Parathyroid adenoma (tissue), 2 donors: Measurements from ENCODE around the gene RFT1.

Experiments
- H2AFZ ChIP-seq: fragments of 300-600 bp; sonication (generic); one replicate; pipeline ENCODE4 v1.7.0; 2017; ENCODE audit warnings: antibody characterized with exemption, mild to moderate bottlenecking
- H3K27ac ChIP-seq: fragments of 300-600 bp; sonication (generic); one replicate; pipeline ENCODE4 v1.7.0; 2017
- H3K27me3 ChIP-seq: fragments of 300-600 bp; sonication (generic); one replicate; pipeline ENCODE4 v1.7.0; 2017; ENCODE audit warnings: low read length; ENCODE audit not compliant: control insufficient read depth, insufficient read depth
- H3K36me3 ChIP-seq: fragments of 300-600 bp; sonication (generic); one replicate; pipeline ENCODE4 v1.7.0; 2017; ENCODE audit warnings: low read length; ENCODE audit not compliant: control insufficient read depth, insufficient read depth
- H3K4me1 ChIP-seq: fragments of 300-600 bp; sonication (generic); one replicate; pipeline ENCODE4 v1.7.0; 2017; ENCODE audit warnings: control low read depth
- H3K4me2 ChIP-seq: fragments of 300-600 bp; sonication (generic); one replicate; pipeline ENCODE4 v1.7.0; 2017; ENCODE audit warnings: low read length
- H3K4me3 ChIP-seq: fragments of 300-600 bp; sonication (generic); one replicate; pipeline ENCODE4 v1.7.0; 2017; ENCODE audit warnings: low read depth, low read length
- H3K79me2 ChIP-seq: fragments of 300-600 bp; sonication (generic); one replicate; pipeline ENCODE4 v1.7.0; 2017; ENCODE audit warnings: control low read depth
- H3K9ac ChIP-seq: fragments of 300-600 bp; sonication (generic); one replicate; pipeline ENCODE4 v1.7.0; 2017; ENCODE audit warnings: mild to moderate bottlenecking
- H3K9me3 ChIP-seq: fragments of 300-600 bp; sonication (generic); one replicate; pipeline ENCODE4 v1.7.0; 2017; ENCODE audit warnings: low read length; ENCODE audit not compliant: control insufficient read depth
- TF ChIP-seq, protein P1 (sequence below): fragments of 300-600 bp; sonication (generic); IDR thresholded peaks from one replicate; pipeline ENCODE4 v1.7.0; 2017; ENCODE audit warnings: antibody characterized with exemption, mild to moderate bottlenecking
- donor health status: primary hyperparathyroidism.

Gene RFT1

GRCh38 chr3:53170325-53171063 lies 40.3 kb upstream of the RFT1 start:
- Histone ChIP-seq H3K79me2 (peaks cover 9% of the 10 kb centered on the region), H3K36me3 (no peaks in the 10 kb centered on the region), H3K4me1 (peaks cover 14% of the 10 kb centered on the region), H3K4me2 (no peak overlapping the region), H3K9ac (no peak overlapping the region), H3K4me3 (no peak overlapping the region), H3K27me3 (no peaks in the 10 kb centered on the region), H3K9me3 (no peaks in the 10 kb centered on the region), H3K27ac (no peak overlapping the region), H2AFZ (no peak overlapping the region)
- TF ChIP-seq, protein P1, sequence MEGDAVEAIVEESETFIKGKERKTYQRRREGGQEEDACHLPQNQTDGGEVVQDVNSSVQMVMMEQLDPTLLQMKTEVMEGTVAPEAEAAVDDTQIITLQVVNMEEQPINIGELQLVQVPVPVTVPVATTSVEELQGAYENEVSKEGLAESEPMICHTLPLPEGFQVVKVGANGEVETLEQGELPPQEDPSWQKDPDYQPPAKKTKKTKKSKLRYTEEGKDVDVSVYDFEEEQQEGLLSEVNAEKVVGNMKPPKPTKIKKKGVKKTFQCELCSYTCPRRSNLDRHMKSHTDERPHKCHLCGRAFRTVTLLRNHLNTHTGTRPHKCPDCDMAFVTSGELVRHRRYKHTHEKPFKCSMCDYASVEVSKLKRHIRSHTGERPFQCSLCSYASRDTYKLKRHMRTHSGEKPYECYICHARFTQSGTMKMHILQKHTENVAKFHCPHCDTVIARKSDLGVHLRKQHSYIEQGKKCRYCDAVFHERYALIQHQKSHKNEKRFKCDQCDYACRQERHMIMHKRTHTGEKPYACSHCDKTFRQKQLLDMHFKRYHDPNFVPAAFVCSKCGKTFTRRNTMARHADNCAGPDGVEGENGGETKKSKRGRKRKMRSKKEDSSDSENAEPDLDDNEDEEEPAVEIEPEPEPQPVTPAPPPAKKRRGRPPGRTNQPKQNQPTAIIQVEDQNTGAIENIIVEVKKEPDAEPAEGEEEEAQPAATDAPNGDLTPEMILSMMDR = no peak

- Histone ChIP-seq H3K4me1 (peaks cover 14% of the 10 kb centered on the region), H3K27me3 (no peaks in the 10 kb centered on the region), H3K27ac (no peak overlapping the region)
These were observed 39.6 kb upstream of the RFT1 start for GRCh38 chr3:53169832-53170324.

GRCh38 chr3:53169045-53169831 lies 39.0 kb upstream of the RFT1 start:
- Histone ChIP-seq H2AFZ (no peak overlapping the region), H3K27me3 (no peaks in the 10 kb centered on the region), H3K36me3 (no peaks in the 10 kb centered on the region), H3K27ac (no peak overlapping the region), H3K9ac (no peak overlapping the region), H3K4me1 (peaks cover 14% of the 10 kb centered on the region), H3K4me2 (no peak overlapping the region), H3K9me3 (no peaks in the 10 kb centered on the region), H3K4me3 (no peak overlapping the region), H3K79me2 (peaks cover 6% of the 10 kb centered on the region)
- TF ChIP-seq, protein P1 = no peak

More at GRCh38 chr3:53169832-53170324, 39.6 kb upstream of the RFT1 start:
- TF ChIP-seq, protein P1 = no peak
- H3K79me2 ChIP-seq = peaks cover 9% of the 10 kb centered on the region
- H3K36me3 ChIP-seq = no peaks in the 10 kb centered on the region
- H2AFZ ChIP-seq = no peak overlapping the region
- no peak overlapping the region for H3K4me3 ChIP-seq
- no peaks in the 10 kb centered on the region for H3K9me3 ChIP-seq
- H3K4me2 ChIP-seq = no peak overlapping the region
- H3K9ac ChIP-seq = no peak overlapping the region

DNA sequence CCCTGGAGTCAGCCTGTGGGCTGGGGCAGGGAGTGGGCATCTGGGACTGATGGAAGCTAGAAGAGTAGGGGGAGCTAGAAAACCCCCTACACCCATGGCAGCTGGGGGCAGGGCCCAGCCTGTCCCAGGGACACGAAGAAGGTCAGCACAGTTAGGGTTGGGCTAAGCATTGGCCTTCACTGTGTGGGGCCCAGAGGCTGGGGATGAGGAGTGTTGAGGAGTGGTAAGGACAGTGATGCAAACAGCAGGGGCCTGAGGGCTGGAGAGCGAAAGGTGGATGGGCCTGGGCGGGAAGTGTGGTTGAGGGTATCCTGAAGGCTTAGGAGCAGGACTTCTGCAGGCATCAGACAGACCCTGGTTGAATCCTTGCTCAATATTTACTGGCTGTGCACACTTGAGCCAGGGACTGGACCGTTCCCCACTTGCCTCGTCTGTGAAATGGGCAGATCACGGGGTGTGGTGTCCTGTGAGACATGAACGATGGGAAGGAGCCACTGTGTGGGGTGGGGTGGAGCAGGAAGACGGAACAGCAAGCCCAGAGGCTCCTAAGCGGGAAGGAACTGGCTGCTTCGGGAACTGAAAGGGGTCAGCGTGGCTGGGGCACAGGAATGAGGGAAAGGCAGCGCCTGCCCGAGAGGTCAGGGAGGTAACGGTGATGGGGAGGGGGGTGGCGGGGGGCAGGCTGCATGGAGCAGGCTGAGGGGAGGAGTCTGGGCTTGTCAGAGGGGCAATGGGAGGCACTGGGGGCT lies 38.1 kb upstream of the RFT1 start:
- Histone ChIP-seq H3K79me2 (peaks cover 6% of the 10 kb centered on the region), H3K27me3 (no peaks in the 10 kb centered on the region), H3K36me3 (no peaks in the 10 kb centered on the region), H3K9me3 (no peaks in the 10 kb centered on the region), H3K9ac (no peak overlapping the region), H3K4me2 (no peak overlapping the region), H3K4me1 (peaks cover 14% of the 10 kb centered on the region), H3K27ac (no peak overlapping the region), H2AFZ (no peak overlapping the region), H3K4me3 (no peak overlapping the region)
- TF ChIP-seq, protein P1 = no peak
